HG03442 (cell line): ENCODE results near the gene SND1.
A peak's percentile ranks its signal among the peaks of the same experiment; 100 is the strongest.

Experiments used
- ATAC-seq: cut with Tn5 transposase; IDR thresholded peaks from one replicate; pipeline ENCODE4 v1.9.1; 2021; ENCODE audit warnings: mild to moderate bottlenecking, moderate library complexity; ENCODE audit not compliant: unreplicated experiment

Gene SND1

GRCh38 chr7:127798023-127798422, 146.0 kb downstream of the SND1 start:
- no peak for ATAC-seq

- no peak for ATAC-seq
These were observed 146.9 kb downstream of the SND1 start for GRCh38 chr7:127798769-127799372.

GRCh38 chr7:127799535-127800305, 147.7 kb downstream of the SND1 start:
- no peak for ATAC-seq

- ATAC-seq = no peak
These were observed 150.9 kb downstream of the SND1 start for GRCh38 chr7:127802845-127803244.

GRCh38 chr7:127803626-127804025, 151.6 kb downstream of the SND1 start:
- no peak for ATAC-seq

GRCh38 chr7:127807340-127807739, 155.3 kb downstream of the SND1 start:
- ATAC-seq = no peak

GRCh38 chr7:127807829-127808228, 155.8 kb downstream of the SND1 start:
- no peak for ATAC-seq

- ATAC-seq = peak; percentile 47
These were observed 157.3 kb downstream of the SND1 start for GRCh38 chr7:127809261-127809702.

- ATAC-seq = no peak
These were observed 158.1 kb downstream of the SND1 start for GRCh38 chr7:127810113-127810512.

- no peak for ATAC-seq
These were observed 159.0 kb downstream of the SND1 start for GRCh38 chr7:127810696-127811660.

GRCh38 chr7:127812540-127812939, 160.5 kb downstream of the SND1 start:
- no peak for ATAC-seq

GRCh38 chr7:127813991-127814541, 162.1 kb downstream of the SND1 start:
- no peak for ATAC-seq

- ATAC-seq = no peak
These were observed 163.7 kb downstream of the SND1 start for GRCh38 chr7:127815631-127816145.

GRCh38 chr7:127816354-127817190, 164.6 kb downstream of the SND1 start:
- no peak for ATAC-seq

GRCh38 chr7:127817466-127817865, 165.5 kb downstream of the SND1 start:
- ATAC-seq = no peak

GRCh38 chr7:127818306-127818705, 166.3 kb downstream of the SND1 start:
- ATAC-seq = no peak

- peak; percentile 51 for ATAC-seq
These were observed 168.2 kb downstream of the SND1 start for GRCh38 chr7:127819975-127820731.

- no peak for ATAC-seq
These were observed 168.7 kb downstream of the SND1 start for GRCh38 chr7:127820732-127821085.

- ATAC-seq = no peak
These were observed 169.2 kb downstream of the SND1 start for GRCh38 chr7:127821146-127821545.
